Left renal pelvis (tissue), 4 donors: ENCODE results near the gene DHRS4. TPM values are rescaled to one million over a fixed set of nuclear protein-coding genes. Genes with fewer than 3 reads are reported as not detected.

Experiments
- DNase-seq, 4 donors: peaks; one replicate each; pipeline ENCODE4 v3.0.0-alpha.2; 2013; ENCODE audit warnings: low read depth in 4 of 4, low spot score in 3 of 4
- polyA plus RNA-seq, 4 donors: library from polyadenylated mRNA; unstranded; fragments of 120-200 nt; gene quantifications; one replicate each; pipeline ENCODE4 v1.2.1, GENCODE V29; 2013; ENCODE audit not compliant: insufficient read length in 4 of 4

The DHRS4 gene
- polyA plus RNA-seq: 10 to 100 TPM; 28.3 to 50.8 (median 44.2) TPM

GRCh38 chr14:23953464-23954278 is at the start of gene DHRS4:
Gene DHRS4 (plus strand): TSS chr14:23953770. CDS start chr14:23953789, 19 bp downstream.
- peak in 3 of 4 donors; percentile 68 to 74 (median 68) for DNase-seq

GRCh38 chr14:23910101-23910875 is 43.3 kb upstream of the DHRS4 start:
- DNase-seq: peak in 2 of 4 donors; percentile 16 to 27

- no peak for DNase-seq
Observed at GRCh38 chr14:23910876-23911210, 42.7 kb upstream of the DHRS4 start.

GRCh38 chr14:23915559-23915958 is 38.0 kb upstream of the DHRS4 start:
- no peak for DNase-seq

GRCh38 chr14:23916004-23916403 is 37.6 kb upstream of the DHRS4 start:
- no peak for DNase-seq

- DNase-seq: no peak
Observed at GRCh38 chr14:23916446-23916845, 37.1 kb upstream of the DHRS4 start.

- DNase-seq: no peak
Observed at GRCh38 chr14:23922545-23922944, 31.0 kb upstream of the DHRS4 start.

GRCh38 chr14:23925523-23926075 is 28.0 kb upstream of the DHRS4 start:
- no peak for DNase-seq

- DNase-seq: no peak
Observed at GRCh38 chr14:23926543-23926942, 27.0 kb upstream of the DHRS4 start.

DNA sequence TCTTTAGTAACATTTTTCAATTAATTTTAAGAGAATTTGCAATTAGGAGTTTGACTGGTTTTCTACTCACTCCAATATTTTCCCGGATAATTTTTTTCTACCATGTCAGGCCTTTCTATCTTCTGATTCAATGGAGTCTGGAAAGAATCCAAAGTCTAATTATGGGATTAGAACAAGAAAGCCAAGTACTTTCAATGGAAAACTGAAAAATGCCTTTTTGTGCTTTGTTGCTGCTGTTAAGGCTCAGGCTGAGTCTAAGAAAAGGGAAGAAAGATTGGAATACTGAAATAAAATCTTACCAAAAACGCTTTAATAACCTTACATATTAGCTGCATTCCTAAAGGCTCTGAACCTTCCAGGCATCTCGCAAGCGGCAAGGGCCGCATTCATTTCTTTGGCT is 24.4 kb upstream of the DHRS4 start:
- DNase-seq: no peak

GRCh38 chr14:23929822-23930294 is 23.7 kb upstream of the DHRS4 start:
- peak in 1 of 4 donors; percentile 38 for DNase-seq

DNA sequence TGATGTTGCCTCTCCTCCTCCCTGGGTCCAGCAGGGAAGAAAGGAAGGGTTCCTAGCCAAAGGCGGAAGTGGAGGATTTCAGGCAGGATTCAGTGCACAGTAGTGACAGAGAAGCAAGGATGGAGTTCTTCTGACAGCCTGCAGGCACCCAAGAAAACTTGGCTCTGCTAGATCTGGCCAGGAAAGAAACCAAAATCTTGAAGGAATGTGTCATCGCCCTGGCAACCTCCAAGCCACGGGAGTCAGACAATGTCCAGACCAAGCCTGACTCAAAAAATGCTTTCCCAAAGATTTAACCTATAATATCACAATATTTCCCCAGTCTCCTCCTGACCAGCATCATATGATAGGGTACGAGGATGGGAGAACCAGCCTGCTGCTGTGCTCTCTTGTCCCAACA is 22.8 kb upstream of the DHRS4 start:
- DNase-seq: no peak

- no peak for DNase-seq
Observed at GRCh38 chr14:23931721-23932289, 21.8 kb upstream of the DHRS4 start.

- no peak for DNase-seq
Observed at GRCh38 chr14:23932639-23933038, 20.9 kb upstream of the DHRS4 start.

DNA sequence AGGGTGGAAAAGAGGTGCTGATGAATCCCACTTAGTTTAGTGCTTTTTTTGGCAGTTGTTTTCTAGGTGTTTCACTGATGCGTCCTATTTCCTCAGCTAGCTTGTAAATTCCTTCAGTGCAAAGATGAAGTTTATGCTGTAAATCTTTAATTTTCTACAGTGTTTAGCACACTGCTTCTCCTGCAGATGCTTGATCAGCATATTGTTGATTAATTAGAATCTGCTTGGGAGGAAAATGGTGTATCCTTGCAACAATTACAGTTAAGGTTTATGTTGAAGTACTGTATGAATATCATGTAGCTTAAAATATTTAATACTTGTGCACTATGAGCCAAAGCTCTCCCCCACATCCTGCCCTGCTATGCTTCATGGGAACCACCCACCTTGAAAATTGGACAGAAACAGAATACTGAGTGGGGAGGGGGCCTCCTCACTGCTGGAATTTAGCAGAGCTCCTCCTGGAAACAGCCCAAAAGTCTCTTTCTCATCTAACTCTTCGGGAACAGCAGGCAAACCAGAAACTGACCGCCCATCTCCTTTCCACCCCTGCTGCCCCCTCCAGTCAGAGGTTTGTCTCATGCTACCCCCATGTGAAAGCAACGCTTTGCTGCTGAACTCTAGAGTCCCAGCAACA is 20.3 kb upstream of the DHRS4 start:
- DNase-seq: no peak

- peak in 1 of 4 donors; percentile 46 for DNase-seq
Observed at GRCh38 chr14:23933742-23934128, 19.8 kb upstream of the DHRS4 start.

DNA sequence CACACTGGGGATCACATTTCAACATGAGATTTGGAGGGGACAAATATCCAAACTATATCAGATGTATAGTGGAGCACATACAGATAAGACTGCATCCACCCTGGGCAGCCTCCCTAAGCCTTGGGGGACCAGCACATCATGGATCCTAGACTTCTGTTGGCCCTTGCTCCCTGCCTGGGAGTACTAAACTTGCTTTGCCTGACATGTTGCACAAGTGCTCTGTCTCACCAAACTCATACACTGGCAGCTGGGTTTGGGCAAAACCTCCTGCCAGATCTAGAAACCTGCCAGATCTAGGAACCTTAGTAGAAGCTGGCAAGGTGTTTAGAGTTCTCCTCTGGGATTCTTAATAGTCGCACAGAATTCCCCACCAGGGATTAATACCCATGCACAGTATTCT is 18.4 kb upstream of the DHRS4 start:
- DNase-seq: no peak

- DNase-seq: no peak
Observed at GRCh38 chr14:23936084-23936829, 17.3 kb upstream of the DHRS4 start.

- DNase-seq: peak in 1 of 4 donors; percentile 35
Observed at GRCh38 chr14:23937203-23937602, 16.4 kb upstream of the DHRS4 start.

GRCh38 chr14:23938823-23939222 is 14.7 kb upstream of the DHRS4 start:
- DNase-seq: no peak
